Heart right ventricle (tissue), 16 donors: ENCODE measurements around the gene COA8. TPM values are rescaled to one million over a fixed set of nuclear protein-coding genes. Genes with fewer than 3 reads are reported as not detected.

Source experiments
- ATAC-seq, 8 donors: fragments of 200-7000 bp; cut with Tn5 transposase; one replicate each; pipeline ENCODE4 v1.9.1; 2020; ENCODE audit warnings: mild to moderate bottlenecking in 8 of 8, moderate library complexity in 8 of 8, moderate number of reproducible peaks in 1 of 8
- DNase-seq, 2 donors: peaks; one replicate each; pipeline ENCODE4 v3.0.0-alpha.2; 2020
- H3K27ac ChIP-seq, 10 donors: fragments of 200-600 bp; sonication (generic) in 2 of 10; one replicate each; pipeline versions ENCODE4 v1.5.0 to v1.8.0; 2020 to 2022; ENCODE audit warnings: mild to moderate bottlenecking in 3 of 10
- H3K27me3 ChIP-seq, 7 donors: fragments of 200-600 bp; one replicate each; pipeline ENCODE4 v1.8.0; 2021 to 2022; ENCODE audit warnings: mild to moderate bottlenecking in 2 of 7
- H3K36me3 ChIP-seq, 9 donors: fragments of 200-600 bp; sonication (generic) in 1 of 9; one replicate each; pipeline versions ENCODE4 v1.5.0 to v1.8.0; 2020 to 2022; ENCODE audit warnings: mild to moderate bottlenecking in 2 of 9
- H3K4me1 ChIP-seq, 9 donors: fragments of 200-600 bp; sonication (generic) in 1 of 9; one replicate each; pipeline versions ENCODE4 v1.5.0 to v1.8.0; 2020 to 2022; ENCODE audit warnings: mild to moderate bottlenecking in 4 of 9
- H3K4me3 ChIP-seq, 10 donors: fragments of 200-600 bp; sonication (generic) in 2 of 10; one replicate each; pipeline versions ENCODE4 v1.5.0 to v1.8.0; 2020 to 2022; ENCODE audit warnings: mild to moderate bottlenecking in 7 of 10, moderate library complexity in 2 of 10
- H3K9me3 ChIP-seq, 11 donors: fragments of 200-600 bp in 10 of 11; sonication (generic) in 2 of 11; one replicate each; pipeline versions ENCODE4 v1.5.0 to v1.8.0; 2013 to 2022; ENCODE audit warnings: mild to moderate bottlenecking in 2 of 11, control low read depth in 1 of 11, moderate library complexity in 1 of 11
- WGBS, 2 donors: extraction: QIAGEN DNeasy Blood & Tissue Kit; methylation state at CpG; one replicate each; pipeline ENCODE4 v1.1.7; 2013; ENCODE audit warnings: inconsistent platforms in 1 of 2; 5-methylcytosine and 5-hydroxymethylcytosine counted together
- intact Hi-C, 10 donors: fragments of 100-400 bp; cut with DNase I; formaldehyde crosslinking; loops; one replicate each; pipeline versions ENCODE4 v1.11.1 to v1.14.2; 2022
- polyA plus RNA-seq, 2 donors: library from polyadenylated mRNA; stranded (reverse); fragments of 200-250 nt; gene quantifications; one replicate each; pipeline ENCODE4 v1.2.3, GENCODE V29; 2013
- total RNA-seq, 10 donors: library from RNA; stranded (reverse); fragmentation: NEBNext Ultra II Directional in 3 of 10; extraction: Animal tissue kit (Norgen Biotek cat#: 25700) in 3 of 10; gene quantifications; one replicate each; pipeline versions ENCODE4 v1.2.1 to v1.2.4, GENCODE V29; 2021 to 2023
- TF ChIP-seq, protein P1 (sequence below), 9 donors: fragments of 200-600 bp; sonication (generic) in 2 of 9; IDR thresholded peaks; one replicate each; pipeline versions ENCODE4 v1.5.0 to v1.8.0; 2021 to 2022; ENCODE audit warnings: antibody characterized with exemption in 9 of 9, mild to moderate bottlenecking in 5 of 9, moderate library complexity in 1 of 9
- donor health status: Arrhythmogenic right ventricular cardiomyopathy.
- donor health status: ischemic (EF 13 %, LVEDD 7.1; RV severe dilation, severe dysfunction).
- donor health status: healthy with polysubstance abuse.
- donor health status: DM: no; HTN: yes; CAD: no.
- donor health status: DM: no; HTN: no; CAD: no.
- donor health status: ischemic (EF 25% LVEDD 6.9; RV normal size, moderate dysfunction).
- donor health status: ischemic (EF 25% LVEDD 5.7; RV mildly dilated, moderate dysfunction).
- donor health status: healthy.
- donor health status: DM: yes; HTN: yes; CAD: no.
- donor health status: Ischemic cardiomyopathy.
- donor health status: ischemic (EF 35%, LVEDD 5.7; RV mildly dilated, moderate dysfunction).
- donor health status: nonischemic (EF 11% LVEDD 7.7; RV severe dilation, severe dysfunction).
- donor health status: DM: yes; HTN: yes; CAD: no.
- donor health status: PGD.
- donor health status: ischemic (EF 29% LVEDD 5.4; RV normal size, mild dysfunction).
- donor health status: nonischemic (EF 23%, LVEDD 6.1; RV moderate dilation, normal function).

Gene COA8
- total and polyA plus RNA-seq, 12 donors: 33.3 to 141 (median 43.8) TPM

DNA sequence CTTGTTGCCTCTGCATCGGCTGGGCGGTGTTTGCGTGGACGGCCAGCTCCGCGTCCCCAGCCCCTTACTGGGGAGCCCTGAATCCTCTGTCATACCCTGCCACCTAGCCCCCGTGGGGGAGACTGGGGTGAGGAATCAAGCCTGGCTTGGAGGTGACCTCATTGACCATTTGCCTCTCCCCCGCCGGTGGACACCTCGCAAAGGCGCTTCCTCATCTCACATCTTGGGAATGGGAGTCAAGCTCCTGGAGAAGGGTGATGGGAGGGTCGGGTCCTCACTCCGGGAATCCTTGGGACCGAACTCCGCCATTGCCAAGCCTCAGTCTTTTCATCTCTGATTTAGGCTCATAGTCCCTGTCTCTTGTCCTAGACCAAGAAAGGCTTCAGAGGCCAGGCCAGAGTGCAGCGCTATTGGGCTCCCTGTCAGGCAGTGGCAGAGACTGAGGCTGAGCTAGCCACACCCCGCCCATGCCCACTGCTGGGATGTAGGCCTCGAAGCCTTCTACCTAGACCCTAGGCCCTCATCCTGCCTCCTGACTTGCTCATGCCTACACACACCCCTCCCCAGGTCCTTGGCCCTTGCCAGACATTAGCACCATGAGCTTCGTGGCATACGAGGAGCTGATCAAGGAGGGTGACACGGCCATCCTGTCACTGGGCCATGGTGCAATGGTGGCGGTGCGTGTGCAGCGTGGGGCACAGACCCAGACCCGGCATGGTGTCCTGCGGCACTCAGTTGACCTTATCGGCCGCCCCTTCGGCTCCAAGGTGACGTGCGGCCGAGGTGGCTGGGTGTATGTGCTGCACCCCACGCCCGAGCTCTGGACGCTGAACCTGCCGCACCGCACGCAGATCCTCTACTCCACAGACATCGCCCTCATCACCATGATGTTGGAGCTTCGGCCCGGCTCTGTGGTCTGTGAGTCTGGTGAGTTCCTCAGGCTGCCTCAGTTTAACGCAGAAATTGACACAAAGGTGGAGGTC is 33.1 kb upstream of the COA8 start:
- TF ChIP-seq, protein P1, sequence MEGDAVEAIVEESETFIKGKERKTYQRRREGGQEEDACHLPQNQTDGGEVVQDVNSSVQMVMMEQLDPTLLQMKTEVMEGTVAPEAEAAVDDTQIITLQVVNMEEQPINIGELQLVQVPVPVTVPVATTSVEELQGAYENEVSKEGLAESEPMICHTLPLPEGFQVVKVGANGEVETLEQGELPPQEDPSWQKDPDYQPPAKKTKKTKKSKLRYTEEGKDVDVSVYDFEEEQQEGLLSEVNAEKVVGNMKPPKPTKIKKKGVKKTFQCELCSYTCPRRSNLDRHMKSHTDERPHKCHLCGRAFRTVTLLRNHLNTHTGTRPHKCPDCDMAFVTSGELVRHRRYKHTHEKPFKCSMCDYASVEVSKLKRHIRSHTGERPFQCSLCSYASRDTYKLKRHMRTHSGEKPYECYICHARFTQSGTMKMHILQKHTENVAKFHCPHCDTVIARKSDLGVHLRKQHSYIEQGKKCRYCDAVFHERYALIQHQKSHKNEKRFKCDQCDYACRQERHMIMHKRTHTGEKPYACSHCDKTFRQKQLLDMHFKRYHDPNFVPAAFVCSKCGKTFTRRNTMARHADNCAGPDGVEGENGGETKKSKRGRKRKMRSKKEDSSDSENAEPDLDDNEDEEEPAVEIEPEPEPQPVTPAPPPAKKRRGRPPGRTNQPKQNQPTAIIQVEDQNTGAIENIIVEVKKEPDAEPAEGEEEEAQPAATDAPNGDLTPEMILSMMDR (IDR thresholded peaks at IDR 0.05): no peak
- H3K4me1 ChIP-seq: peaks cover 11 to 59% (median 45%) of the 10 kb centered on the region in 9 donors
- peak overlapping the region; percentile 69 to 98 (median 90) for H3K4me3 ChIP-seq
- DNase-seq (no peak), ATAC-seq (peak in 1 of 8 donors; percentile 2)
- intact Hi-C loops: no loop called here
- peak overlapping the region in 9 of 10 donors; percentile 83 to 97 (median 94) for H3K27ac ChIP-seq
- no peaks in the 10 kb centered on the region for H3K27me3 ChIP-seq
- peaks cover 0 to 24% (median 0%) of the 10 kb centered on the region in 9 donors for H3K36me3 ChIP-seq
- 51 to 53% methylated on average over 42 of the region's 42 CpGs for WGBS, 2 donors
- no peaks in the 10 kb centered on the region for H3K9me3 ChIP-seq

DNA sequence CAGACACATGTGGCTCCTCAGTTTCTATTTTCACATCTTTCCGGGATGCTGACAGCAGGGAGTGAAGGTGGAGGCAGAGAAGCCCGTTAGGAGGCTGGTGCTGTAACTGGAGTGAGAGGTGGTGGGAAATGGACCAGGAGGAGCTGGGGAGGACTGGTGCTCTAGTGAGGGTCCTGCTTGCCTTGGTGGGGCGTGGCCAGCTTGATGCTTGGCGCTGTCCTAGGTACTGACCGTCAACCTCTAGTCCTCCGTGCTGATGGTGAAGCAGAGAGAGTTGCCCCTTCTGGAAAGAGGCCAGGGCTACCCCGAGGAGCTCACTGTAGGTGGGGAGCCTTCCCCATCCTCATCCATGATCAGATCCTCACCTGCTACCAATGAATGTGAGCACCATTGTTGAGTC is 32.4 kb upstream of the COA8 start:
- WGBS, 2 donors: 46 to 59% methylated on average over 7 of the region's 7 CpGs
- peak overlapping the region in 3 of 10 donors; percentile 90 to 98 (median 91) for H3K4me3 ChIP-seq
- H3K4me1 ChIP-seq: peaks cover 11 to 54% (median 44%) of the 10 kb centered on the region in 9 donors
- ATAC-seq (no peak), DNase-seq (no peak)
- H3K36me3 ChIP-seq: peaks cover 0 to 29% (median 0%) of the 10 kb centered on the region in 9 donors
- intact Hi-C loops: no loop called here
- H3K27me3 ChIP-seq: no peaks in the 10 kb centered on the region
- H3K9me3 ChIP-seq: no peaks in the 10 kb centered on the region
- H3K27ac ChIP-seq: no peak overlapping the region
- TF ChIP-seq, protein P1 (IDR thresholded peaks at IDR 0.05): no peak

DNA sequence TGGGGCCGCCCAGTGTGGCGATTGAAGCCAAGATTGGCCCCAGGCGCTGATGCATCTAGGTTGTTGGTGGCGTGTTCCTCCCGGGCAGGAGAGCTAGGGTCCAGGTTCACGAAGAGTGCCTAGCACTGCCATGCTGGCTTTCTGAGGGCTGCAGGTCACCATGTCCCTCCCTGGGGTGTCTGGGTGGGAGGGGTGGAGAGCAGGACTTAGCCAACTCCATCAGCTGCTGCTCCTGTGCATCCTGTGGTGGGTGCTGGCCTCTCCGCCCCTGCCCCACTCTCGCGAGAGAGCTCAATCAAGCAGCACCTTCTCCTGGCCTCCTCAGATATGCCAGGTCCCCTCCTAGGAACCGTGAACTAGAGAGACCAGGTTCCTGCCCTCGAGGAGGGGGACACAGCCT is 31.9 kb upstream of the COA8 start:
- Histone ChIP-seq H3K4me3 (no peak overlapping the region), H3K36me3 (peaks cover 0 to 31% (median 0%) of the 10 kb centered on the region in 9 donors), H3K27ac (no peak overlapping the region), H3K27me3 (no peaks in the 10 kb centered on the region), H3K4me1 (peaks cover 11 to 54% (median 40%) of the 10 kb centered on the region in 9 donors), H3K9me3 (no peaks in the 10 kb centered on the region)
- DNase-seq (no peak), ATAC-seq (no peak)
- 88 to 91% methylated on average over 11 of the region's 11 CpGs for WGBS, 2 donors
- intact Hi-C loops: no loop called here
- TF ChIP-seq, protein P1 (IDR thresholded peaks at IDR 0.05): no peak

DNA sequence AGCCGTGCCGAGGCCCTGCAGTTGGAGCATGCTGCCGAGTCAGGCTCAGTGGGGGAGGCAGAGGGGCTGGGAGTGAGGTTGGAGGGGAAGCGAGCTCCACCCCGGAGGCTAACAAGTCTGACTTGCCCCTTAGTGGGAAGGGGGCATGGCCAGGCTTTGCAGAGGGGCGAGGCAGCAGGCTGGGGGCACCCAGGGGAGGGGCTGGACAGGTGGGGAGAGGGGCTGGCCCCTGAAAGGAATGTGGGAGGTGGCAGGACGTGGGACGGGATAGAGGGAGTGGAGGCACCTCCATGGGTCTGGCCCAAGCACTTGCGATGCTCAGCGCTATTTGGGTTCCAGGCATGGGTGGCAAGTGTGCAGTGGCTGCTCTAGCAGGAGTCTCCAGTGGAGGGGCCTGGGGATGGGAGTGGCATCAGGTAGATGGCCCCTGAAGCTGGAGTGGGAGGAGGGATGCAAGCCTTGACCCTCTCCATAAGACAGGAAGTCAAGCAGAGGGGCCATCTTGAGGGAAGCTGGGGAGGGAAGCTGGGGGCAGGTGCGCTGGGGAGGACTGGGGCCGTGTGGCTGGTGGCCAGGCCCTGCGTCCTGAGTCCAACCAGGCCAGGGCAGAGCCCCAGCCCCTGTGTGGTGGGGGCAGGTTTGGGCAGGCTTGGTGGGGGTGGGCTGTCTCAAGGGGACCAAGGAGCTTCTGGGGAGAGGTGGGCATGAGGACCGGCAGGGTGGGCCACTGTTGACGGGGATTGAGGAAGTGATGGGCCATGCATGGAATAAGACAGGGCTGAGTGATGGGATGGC is 31.1 kb upstream of the COA8 start:
- Histone ChIP-seq H3K4me3 (no peak overlapping the region), H3K36me3 (peaks cover 0 to 31% (median 0%) of the 10 kb centered on the region in 9 donors), H3K27me3 (no peaks in the 10 kb centered on the region), H3K27ac (no peak overlapping the region), H3K9me3 (no peaks in the 10 kb centered on the region), H3K4me1 (peaks cover 11 to 46% (median 34%) of the 10 kb centered on the region in 9 donors)
- intact Hi-C loops: no loop called here
- WGBS, 2 donors: 91 to 92% methylated on average over 15 of the region's 15 CpGs
- ATAC-seq: no peak
- TF ChIP-seq, protein P1 (IDR thresholded peaks at IDR 0.05): no peak
- no peak for DNase-seq
